ENCODE results near the gene GOLT1A. TPM values are rescaled to one million over a fixed set of nuclear protein-coding genes. Genes with fewer than 3 reads are reported as not detected.

GOLT1A gene
- total RNA-seq, 1 donor from 2014 or later: 1.8 TPM

- no peaks in the 10 kb centered on the region for H3K27me3 ChIP-seq (ENCODE audit: control insufficient read depth, insufficient read depth, low read length)
- H3K36me3 ChIP-seq (ENCODE audit: control insufficient read depth, insufficient read depth, low read length): no peaks in the 10 kb centered on the region
- no peak overlapping the region for H3K4me3 ChIP-seq (ENCODE audit: low read depth, low read length)
- no peak for FAIRE-seq
- no peak for DNase-seq (ENCODE audit: low read depth)
- TF ChIP-seq CTCF (IDR thresholded peaks at IDR 0.05; ENCODE audit: insufficient read depth, low read length, severe bottlenecking): no peak
Measured at GRCh38 chr1:204167730-204168129, 46.1 kb downstream of the GOLT1A start.

GRCh38 chr1:204166219-204166618 is 47.6 kb downstream of the GOLT1A start, which contains the start of gene REN:
Gene REN (minus strand): TSS chr1:204166337. CDS start chr1:204166293, 44 bp downstream.
- Histone ChIP-seq H3K36me3 (ENCODE audit: control insufficient read depth, insufficient read depth, low read length) (no peaks in the 10 kb centered on the region), H3K27me3 (ENCODE audit: control insufficient read depth, insufficient read depth, low read length) (no peaks in the 10 kb centered on the region), H3K4me3 (ENCODE audit: low read depth, low read length) (no peak within 1 kb of the TSS)
- FAIRE-seq (no peak), DNase-seq (ENCODE audit: low read depth) (no peak)
- no peak for TF ChIP-seq CTCF (IDR thresholded peaks at IDR 0.05; ENCODE audit: insufficient read depth, low read length, severe bottlenecking)

- TF ChIP-seq CTCF (IDR thresholded peaks at IDR 0.05; ENCODE audit: insufficient read depth, low read length, severe bottlenecking): peak; percentile 99
- peak; percentile 50 for FAIRE-seq
- peak; percentile 72 for DNase-seq (ENCODE audit: low read depth)
- H3K27me3 ChIP-seq (ENCODE audit: control insufficient read depth, insufficient read depth, low read length): no peaks in the 10 kb centered on the region
- H3K4me3 ChIP-seq (ENCODE audit: low read depth, low read length): no peak overlapping the region
- H3K36me3 ChIP-seq (ENCODE audit: control insufficient read depth, insufficient read depth, low read length): no peaks in the 10 kb centered on the region
Measured at GRCh38 chr1:204162494-204163074, 51.2 kb downstream of the GOLT1A start.

- FAIRE-seq: no peak
- Histone ChIP-seq H3K27me3 (ENCODE audit: control insufficient read depth, insufficient read depth, low read length) (no peaks in the 10 kb centered on the region), H3K4me3 (ENCODE audit: low read depth, low read length) (no peak overlapping the region), H3K36me3 (ENCODE audit: control insufficient read depth, insufficient read depth, low read length) (no peaks in the 10 kb centered on the region)
- TF ChIP-seq CTCF (IDR thresholded peaks at IDR 0.05; ENCODE audit: insufficient read depth, low read length, severe bottlenecking): no peak
- DNase-seq (ENCODE audit: low read depth): no peak
Measured at GRCh38 chr1:204161609-204162493, 51.9 kb downstream of the GOLT1A start.

- no peaks in the 10 kb centered on the region for H3K27me3 ChIP-seq (ENCODE audit: control insufficient read depth, insufficient read depth, low read length)
- no peak for TF ChIP-seq CTCF (IDR thresholded peaks at IDR 0.05; ENCODE audit: insufficient read depth, low read length, severe bottlenecking)
- H3K36me3 ChIP-seq (ENCODE audit: control insufficient read depth, insufficient read depth, low read length): no peaks in the 10 kb centered on the region
- no peak for DNase-seq (ENCODE audit: low read depth)
- no peak overlapping the region for H3K4me3 ChIP-seq (ENCODE audit: low read depth, low read length)
- FAIRE-seq: no peak
Measured at GRCh38 chr1:204157962-204158361, 55.8 kb downstream of the GOLT1A start.
